ENCODE data around the gene AFF3.

DNA sequence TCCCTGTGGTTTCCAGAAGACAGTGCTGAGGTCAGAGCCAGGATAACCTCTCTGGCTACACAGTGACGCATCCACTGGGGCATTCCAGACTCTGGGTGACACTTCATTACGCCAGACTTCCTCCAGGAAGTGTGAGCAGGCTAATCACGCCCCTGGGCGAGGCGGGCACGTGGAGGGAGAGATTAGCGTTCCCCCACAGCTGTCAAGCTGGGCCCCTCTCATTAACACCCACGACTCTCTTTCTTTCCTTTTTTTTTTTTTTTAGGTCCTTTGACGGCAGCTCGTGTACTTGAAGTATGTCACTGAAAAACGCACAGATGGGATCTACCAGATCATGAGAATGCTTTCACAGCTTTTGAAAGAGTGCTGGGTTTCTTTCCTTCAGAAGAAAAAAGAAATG lies 274.6 kb downstream of the AFF3 start:
- TF ChIP-seq POLR2A (IDR thresholded peaks at IDR 0.05; ENCODE audit: control extremely low read depth in 1 of 2, low read depth in 2 of 2, low read length in 2 of 2) = no peak
- TF ChIP-seq BRCA1 (IDR thresholded peaks at IDR 0.05; ENCODE audit: low read depth, low read length) = no peak
- TF ChIP-seq, protein P1, sequence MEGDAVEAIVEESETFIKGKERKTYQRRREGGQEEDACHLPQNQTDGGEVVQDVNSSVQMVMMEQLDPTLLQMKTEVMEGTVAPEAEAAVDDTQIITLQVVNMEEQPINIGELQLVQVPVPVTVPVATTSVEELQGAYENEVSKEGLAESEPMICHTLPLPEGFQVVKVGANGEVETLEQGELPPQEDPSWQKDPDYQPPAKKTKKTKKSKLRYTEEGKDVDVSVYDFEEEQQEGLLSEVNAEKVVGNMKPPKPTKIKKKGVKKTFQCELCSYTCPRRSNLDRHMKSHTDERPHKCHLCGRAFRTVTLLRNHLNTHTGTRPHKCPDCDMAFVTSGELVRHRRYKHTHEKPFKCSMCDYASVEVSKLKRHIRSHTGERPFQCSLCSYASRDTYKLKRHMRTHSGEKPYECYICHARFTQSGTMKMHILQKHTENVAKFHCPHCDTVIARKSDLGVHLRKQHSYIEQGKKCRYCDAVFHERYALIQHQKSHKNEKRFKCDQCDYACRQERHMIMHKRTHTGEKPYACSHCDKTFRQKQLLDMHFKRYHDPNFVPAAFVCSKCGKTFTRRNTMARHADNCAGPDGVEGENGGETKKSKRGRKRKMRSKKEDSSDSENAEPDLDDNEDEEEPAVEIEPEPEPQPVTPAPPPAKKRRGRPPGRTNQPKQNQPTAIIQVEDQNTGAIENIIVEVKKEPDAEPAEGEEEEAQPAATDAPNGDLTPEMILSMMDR (IDR thresholded peaks at IDR 0.05; ENCODE audit: control extremely low read depth in 1 of 3, insufficient read depth in 1 of 3, low read depth in 1 of 3, low read length in 3 of 3) = no peak
- TF ChIP-seq, protein P2, sequence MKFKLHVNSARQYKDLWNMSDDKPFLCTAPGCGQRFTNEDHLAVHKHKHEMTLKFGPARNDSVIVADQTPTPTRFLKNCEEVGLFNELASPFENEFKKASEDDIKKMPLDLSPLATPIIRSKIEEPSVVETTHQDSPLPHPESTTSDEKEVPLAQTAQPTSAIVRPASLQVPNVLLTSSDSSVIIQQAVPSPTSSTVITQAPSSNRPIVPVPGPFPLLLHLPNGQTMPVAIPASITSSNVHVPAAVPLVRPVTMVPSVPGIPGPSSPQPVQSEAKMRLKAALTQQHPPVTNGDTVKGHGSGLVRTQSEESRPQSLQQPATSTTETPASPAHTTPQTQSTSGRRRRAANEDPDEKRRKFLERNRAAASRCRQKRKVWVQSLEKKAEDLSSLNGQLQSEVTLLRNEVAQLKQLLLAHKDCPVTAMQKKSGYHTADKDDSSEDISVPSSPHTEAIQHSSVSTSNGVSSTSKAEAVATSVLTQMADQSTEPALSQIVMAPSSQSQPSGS (IDR thresholded peaks at IDR 0.05; ENCODE audit: low read length) = no peak
- no peak for TF ChIP-seq RAD21 (IDR thresholded peaks at IDR 0.05 in 1 of 2, conservative IDR thresholded peaks at IDR 0.05 in 1 of 2; ENCODE audit: low read depth in 2 of 2, low read length in 2 of 2)
- TF ChIP-seq CBX8 (IDR thresholded peaks at IDR 0.05; ENCODE audit: borderline replicate concordance, low read depth, low read length) = no peak
- TF ChIP-seq POLR2AphosphoS5 (IDR thresholded peaks at IDR 0.05; ENCODE audit: low read depth, low read length) = no peak
- TF ChIP-seq, protein P3, sequence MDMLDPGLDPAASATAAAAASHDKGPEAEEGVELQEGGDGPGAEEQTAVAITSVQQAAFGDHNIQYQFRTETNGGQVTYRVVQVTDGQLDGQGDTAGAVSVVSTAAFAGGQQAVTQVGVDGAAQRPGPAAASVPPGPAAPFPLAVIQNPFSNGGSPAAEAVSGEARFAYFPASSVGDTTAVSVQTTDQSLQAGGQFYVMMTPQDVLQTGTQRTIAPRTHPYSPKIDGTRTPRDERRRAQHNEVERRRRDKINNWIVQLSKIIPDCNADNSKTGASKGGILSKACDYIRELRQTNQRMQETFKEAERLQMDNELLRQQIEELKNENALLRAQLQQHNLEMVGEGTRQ (IDR thresholded peaks at IDR 0.05; ENCODE audit: low read length) = no peak
- TF ChIP-seq, protein P4, sequence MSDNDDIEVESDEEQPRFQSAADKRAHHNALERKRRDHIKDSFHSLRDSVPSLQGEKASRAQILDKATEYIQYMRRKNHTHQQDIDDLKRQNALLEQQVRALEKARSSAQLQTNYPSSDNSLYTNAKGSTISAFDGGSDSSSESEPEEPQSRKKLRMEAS (IDR thresholded peaks at IDR 0.05) = no peak
- TF ChIP-seq EZH2 (IDR thresholded peaks at IDR 0.05; ENCODE audit: low read depth, low read length, severe bottlenecking) = no peak
- no peak for TF ChIP-seq BACH1 (IDR thresholded peaks at IDR 0.05; ENCODE audit: low read length)
- no peak for TF ChIP-seq TEAD4 (IDR thresholded peaks at IDR 0.05; ENCODE audit: low read depth, low read length)
